HepG2 (cell line): ENCODE data around the gene CLIC4. TPM values are rescaled to one million over a fixed set of nuclear protein-coding genes. Genes with fewer than 3 reads are reported as not detected.
A peak's percentile ranks its signal among the peaks of the same experiment; 100 is the strongest.

Source experiments
- CEBPB ChIP-seq: IDR thresholded peaks from 2 replicates; pipeline ENCODE4 v1.6.1; 2011; ENCODE audit warnings: low read depth, low read length, improper control_type of control experiment, borderline replicate concordance
- GTF2F1 ChIP-seq: fragments of 150-350 bp; IDR thresholded peaks from 2 replicates; pipeline ENCODE4 v1.6.1; 2014; ENCODE audit warnings: low read length
- HIC2 ChIP-seq: sonication (generic); formaldehyde crosslinking; IDR thresholded peaks from 2 replicates; pipeline ENCODE4 v1.9.0; 2022; ENCODE audit warnings: low read depth, missing genetic modification reagents
- MEF2D ChIP-seq: sonication (generic); formaldehyde crosslinking; IDR thresholded peaks from 2 replicates; pipeline ENCODE4 v1.5.1; 2020; ENCODE audit warnings: mild to moderate bottlenecking, missing genetic modification reagents
- NCOA5 ChIP-seq: sonication (generic); formaldehyde crosslinking; IDR thresholded peaks from 2 replicates; pipeline ENCODE4 v1.4.0; 2020; ENCODE audit warnings: missing genetic modification reagents
- PAX8 ChIP-seq: sonication (generic); formaldehyde crosslinking; IDR thresholded peaks from 2 replicates; pipeline ENCODE4 v1.8.0; 2022; ENCODE audit warnings: mild to moderate bottlenecking, missing genetic modification reagents, borderline replicate concordance
- POLR2A ChIP-seq, 2 experiments: IDR thresholded peaks; 2 replicates each; pipeline ENCODE4 v1.6.1; 2011; ENCODE audit warnings: low read depth in 2 of 2, low read length in 2 of 2, mild to moderate bottlenecking in 1 of 2, moderate library complexity in 1 of 2; ENCODE audit not compliant: insufficient read depth in 1 of 2
- POLR2AphosphoS5 ChIP-seq: IDR thresholded peaks from 2 replicates; pipeline ENCODE4 v1.6.1; 2012; ENCODE audit warnings: low read depth, low read length
- RARA ChIP-seq: IDR thresholded peaks from 2 replicates; pipeline ENCODE4 v1.6.1; 2016; ENCODE audit warnings: missing genetic modification reagents, missing compliant biosample characterization
- REPIN1 ChIP-seq: sonication (generic); formaldehyde crosslinking; IDR thresholded peaks from 2 replicates; pipeline ENCODE4 v1.8.0; 2022; ENCODE audit warnings: missing genetic modification reagents, low read depth, mild to moderate bottlenecking, borderline replicate concordance
- RORA ChIP-seq: sonication (generic); formaldehyde crosslinking; IDR thresholded peaks from 2 replicates; pipeline ENCODE4 v1.5.0; 2020; ENCODE audit warnings: mild to moderate bottlenecking, missing genetic modification reagents, moderate library complexity
- SP5 ChIP-seq: IDR thresholded peaks from 2 replicates; pipeline ENCODE4 v1.6.1; 2016; ENCODE audit warnings: low read depth, borderline replicate concordance
- SRSF1 ChIP-seq: fragments of 200-400 bp; formaldehyde crosslinking; optimal IDR thresholded peaks from 2 replicates; pipeline ENCODE3; 2017; ENCODE audit warnings: mild to moderate bottlenecking, low read depth, low read length, moderate library complexity
- TAF1 ChIP-seq: sonication (generic); formaldehyde crosslinking; IDR thresholded peaks from 2 replicates; pipeline ENCODE4 v1.4.0; 2020; ENCODE audit warnings: missing genetic modification reagents
- ZNF3 ChIP-seq: IDR thresholded peaks from 2 replicates; pipeline ENCODE4 v1.7.0; 2017; ENCODE audit warnings: inconsistent platforms
- ZNF441 ChIP-seq: sonication (generic); formaldehyde crosslinking; IDR thresholded peaks from 2 replicates; pipeline ENCODE4 v1.7.0; 2021; ENCODE audit warnings: missing genetic modification reagents, borderline replicate concordance
- polyA plus RNA-seq, 8 experiments: library from polyadenylated mRNA; depleted of rRNA in 3 of 8; stranded (reverse) in 7 of 8; unstranded in 1 of 8; fragments of >200 nt; fragmentation: Illumina TruSeq in 4 of 8; extraction: Trizol in 4 of 8; gene quantifications; 2 replicates each; pipeline versions ENCODE4 v1.2.1 to v1.2.3, GENCODE V29; 2011 to 2016; ENCODE audit warnings: low read depth in 4 of 8, missing spikeins in 1 of 8, mixed read lengths in 1 of 8; ENCODE audit not compliant: insufficient read depth in 1 of 8
- total RNA-seq, 5 experiments: library from RNA; depleted of rRNA; stranded (reverse); fragments of >200 nt; fragmentation: Illumina TruSeq; extraction: Trizol; gene quantifications; 2 replicates each; pipeline ENCODE4 v1.2.3, GENCODE V29; 2016; ENCODE audit warnings: low read depth in 1 of 5
- TF ChIP-seq, protein P1 (sequence below), 2 experiments: fragments of 450-650 bp in 1 of 2; sonication (generic) in 1 of 2; formaldehyde crosslinking; IDR thresholded peaks; 2 replicates each; pipeline versions ENCODE4 v1.5.0 to v1.8.0; 2020 to 2022; ENCODE audit warnings: mild to moderate bottlenecking in 1 of 2, missing genetic modification reagents in 1 of 2
- TF ChIP-seq, protein P2 (sequence below): IDR thresholded peaks from 2 replicates; pipeline ENCODE4 v1.6.1; 2016; ENCODE audit warnings: low read depth, control low read depth
- TF ChIP-seq, protein P3 (sequence below): sonication (generic); formaldehyde crosslinking; IDR thresholded peaks from 2 replicates; pipeline ENCODE4 v1.9.0; 2022; ENCODE audit warnings: missing genetic modification reagents, mild to moderate bottlenecking, borderline replicate concordance

Gene CLIC4
- total and polyA plus RNA-seq, 2 of the 13 experiments (the other 11 are each of a cell fraction or from before 2014, with no cell fraction given), result 23.3 to 77.4 TPM

DNA sequence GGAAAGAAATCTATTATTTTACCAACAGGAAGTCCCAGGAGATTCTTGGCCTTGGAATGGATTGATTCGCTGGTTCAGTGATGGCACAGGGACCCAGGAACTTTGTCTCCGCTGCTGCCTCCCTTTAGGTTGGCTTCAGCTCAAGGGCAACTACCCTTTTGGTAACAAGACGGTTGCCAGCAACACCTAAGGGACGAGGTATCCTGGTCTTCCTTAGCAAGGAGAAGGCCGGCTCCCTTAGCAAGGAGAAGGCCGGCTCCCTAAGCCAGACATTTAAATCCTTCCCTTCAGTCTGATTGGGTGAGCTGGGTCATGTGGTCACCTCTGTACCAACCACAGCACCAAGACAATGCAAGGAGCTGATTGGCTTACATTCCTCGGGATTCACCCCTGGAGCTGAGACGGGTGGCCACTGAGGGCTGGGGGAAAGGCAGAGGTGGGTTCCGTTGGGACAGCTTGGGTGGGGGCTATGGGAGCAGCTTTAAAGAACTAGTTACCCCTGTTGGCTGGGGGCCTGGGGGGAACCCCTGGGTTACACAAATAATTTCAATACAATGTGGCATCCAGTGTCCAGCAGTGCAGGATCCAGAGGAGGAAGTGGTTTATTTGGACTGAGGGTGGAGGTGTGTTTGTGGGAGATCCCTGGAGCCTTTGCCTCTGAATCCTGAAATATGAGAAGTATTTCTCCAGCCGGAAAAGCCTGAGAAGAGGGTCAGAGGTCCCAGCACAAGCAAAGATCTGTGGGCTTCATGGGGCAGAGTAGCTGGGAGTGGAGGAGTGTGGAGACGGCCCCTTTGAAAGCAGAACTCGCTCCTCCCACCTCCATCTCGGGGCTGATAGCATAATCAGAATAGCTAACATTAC, 20.7 kb upstream of the CLIC4 start (continued):
- TF ChIP-seq, protein P1, sequence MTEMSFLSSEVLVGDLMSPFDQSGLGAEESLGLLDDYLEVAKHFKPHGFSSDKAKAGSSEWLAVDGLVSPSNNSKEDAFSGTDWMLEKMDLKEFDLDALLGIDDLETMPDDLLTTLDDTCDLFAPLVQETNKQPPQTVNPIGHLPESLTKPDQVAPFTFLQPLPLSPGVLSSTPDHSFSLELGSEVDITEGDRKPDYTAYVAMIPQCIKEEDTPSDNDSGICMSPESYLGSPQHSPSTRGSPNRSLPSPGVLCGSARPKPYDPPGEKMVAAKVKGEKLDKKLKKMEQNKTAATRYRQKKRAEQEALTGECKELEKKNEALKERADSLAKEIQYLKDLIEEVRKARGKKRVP (CRISPR knock-in tag; IDR thresholded peaks at IDR 0.05), result no peak
- TF ChIP-seq POLR2AphosphoS5 (peak; percentile 91), NCOA5 (no peak), TAF1 (peak; percentile 88), ZNF441 (0 out of 2 replicates have a peak, but pooled peaks have one; percentile 29), SRSF1 (peak; percentile 9), RORA (no peak), GTF2F1 (0 out of 2 replicates have a peak, but pooled peaks have one; percentile 55), MEF2D (0 out of 2 replicates have a peak, but pooled peaks have one; percentile 41), SP5 (CRISPR knock-in tag) (peak; percentile 66; the same call in 1 of the 2 replicates), CEBPB (no peak), RARA (CRISPR knock-in tag) (peak; percentile 29; the same call in 1 of the 2 replicates), REPIN1 (0 out of 2 replicates have a peak, but pooled peaks have one; percentile 30), POLR2A (IDR thresholded peaks at IDR 0.05; ENCODE audit: insufficient read depth in 1 of 2, low read depth in 2 of 2, low read length in 2 of 2) (peak; percentile 91 to 92), PAX8 (CRISPR knock-in tag) (no peak), HIC2 (CRISPR knock-in tag) (peak; percentile 19; the same call in 1 of the 2 replicates), ZNF3 (peak; percentile 14; the same call in 1 of the 2 replicates)
- TF ChIP-seq, protein P2, sequence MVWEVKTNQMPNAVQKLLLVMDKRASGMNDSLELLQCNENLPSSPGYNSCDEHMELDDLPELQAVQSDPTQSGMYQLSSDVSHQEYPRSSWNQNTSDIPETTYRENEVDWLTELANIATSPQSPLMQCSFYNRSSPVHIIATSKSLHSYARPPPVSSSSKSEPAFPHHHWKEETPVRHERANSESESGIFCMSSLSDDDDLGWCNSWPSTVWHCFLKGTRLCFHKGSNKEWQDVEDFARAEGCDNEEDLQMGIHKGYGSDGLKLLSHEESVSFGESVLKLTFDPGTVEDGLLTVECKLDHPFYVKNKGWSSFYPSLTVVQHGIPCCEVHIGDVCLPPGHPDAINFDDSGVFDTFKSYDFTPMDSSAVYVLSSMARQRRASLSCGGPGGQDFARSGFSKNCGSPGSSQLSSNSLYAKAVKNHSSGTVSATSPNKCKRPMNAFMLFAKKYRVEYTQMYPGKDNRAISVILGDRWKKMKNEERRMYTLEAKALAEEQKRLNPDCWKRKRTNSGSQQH, result 0 out of 2 replicates have a peak, but pooled peaks have one; percentile 24
- TF ChIP-seq, protein P3, sequence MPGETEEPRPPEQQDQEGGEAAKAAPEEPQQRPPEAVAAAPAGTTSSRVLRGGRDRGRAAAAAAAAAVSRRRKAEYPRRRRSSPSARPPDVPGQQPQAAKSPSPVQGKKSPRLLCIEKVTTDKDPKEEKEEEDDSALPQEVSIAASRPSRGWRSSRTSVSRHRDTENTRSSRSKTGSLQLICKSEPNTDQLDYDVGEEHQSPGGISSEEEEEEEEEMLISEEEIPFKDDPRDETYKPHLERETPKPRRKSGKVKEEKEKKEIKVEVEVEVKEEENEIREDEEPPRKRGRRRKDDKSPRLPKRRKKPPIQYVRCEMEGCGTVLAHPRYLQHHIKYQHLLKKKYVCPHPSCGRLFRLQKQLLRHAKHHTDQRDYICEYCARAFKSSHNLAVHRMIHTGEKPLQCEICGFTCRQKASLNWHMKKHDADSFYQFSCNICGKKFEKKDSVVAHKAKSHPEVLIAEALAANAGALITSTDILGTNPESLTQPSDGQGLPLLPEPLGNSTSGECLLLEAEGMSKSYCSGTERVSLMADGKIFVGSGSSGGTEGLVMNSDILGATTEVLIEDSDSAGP, result peak; percentile 86
